ENCODE measurements around the gene DPM2.

Gene DPM2

GRCh38 chr9:127941961-127942215 is 4.2 kb upstream of the DPM2 start:
- H3K4me3 ChIP-seq (ENCODE audit: low read depth, low read length) = no peak overlapping the region
- no peak for DNase-seq (ENCODE audit: low read depth)

GRCh38 chr9:127941062-127941960 is 3.7 kb upstream of the DPM2 start:
- H3K4me3 ChIP-seq (ENCODE audit: low read depth, low read length) = no peak overlapping the region
- DNase-seq (ENCODE audit: low read depth) = no peak

GRCh38 chr9:127940593-127940992 is 2.9 kb upstream of the DPM2 start:
- no peak overlapping the region for H3K4me3 ChIP-seq (ENCODE audit: low read depth, low read length)
- no peak for DNase-seq (ENCODE audit: low read depth)

GRCh38 chr9:127938298-127938690 is 640 bp upstream of the DPM2 start:
- H3K4me3 ChIP-seq (ENCODE audit: low read depth, low read length) = peak overlapping the region; percentile 86
- DNase-seq (ENCODE audit: low read depth) = no peak

GRCh38 chr9:127937056-127937387 is 632 bp downstream of the DPM2 start:
- DNase-seq (ENCODE audit: low read depth) = no peak

GRCh38 chr9:127936347-127936852 is 1.3 kb downstream of the DPM2 start:
- DNase-seq (ENCODE audit: low read depth) = no peak
- H3K4me3 ChIP-seq (ENCODE audit: low read depth, low read length) = peak overlapping the region; percentile 86

More at GRCh38 chr9:127937056-127937387, 632 bp downstream of the DPM2 start:
- peak overlapping the region; percentile 86 for H3K4me3 ChIP-seq (ENCODE audit: low read depth, low read length)

- DNase-seq (ENCODE audit: low read depth) = no peak
- no peak overlapping the region for H3K4me3 ChIP-seq (ENCODE audit: low read depth, low read length)
Measured at GRCh38 chr9:127935765-127936221, 1.9 kb downstream of the DPM2 start.

GRCh38 chr9:127934986-127935385 is 2.7 kb downstream of the DPM2 start:
- DNase-seq (ENCODE audit: low read depth) = no peak
- no peak overlapping the region for H3K4me3 ChIP-seq (ENCODE audit: low read depth, low read length)

- no peak for DNase-seq (ENCODE audit: low read depth)
- no peak overlapping the region for H3K4me3 ChIP-seq (ENCODE audit: low read depth, low read length)
Measured at GRCh38 chr9:127934248-127934647, 3.4 kb downstream of the DPM2 start.

GRCh38 chr9:127931092-127931881 is 6.4 kb downstream of the DPM2 start:
- DNase-seq (ENCODE audit: low read depth) = peak; percentile 74
- H3K4me3 ChIP-seq (ENCODE audit: low read depth, low read length) = peak overlapping the region; percentile 56

- peak; percentile 63 for DNase-seq (ENCODE audit: low read depth)
- peak within 1 kb of the TSS; percentile 56 for H3K4me3 ChIP-seq (ENCODE audit: low read depth, low read length)
Measured at GRCh38 chr9:127930231-127931091, 7.2 kb downstream of the DPM2 start, which contains the start of gene PIP5KL1. Gene PIP5KL1, minus strand, starts transcription at chr9:127930777. Its CDS starts 25 bp downstream, at chr9:127930752.

GRCh38 chr9:127929625-127929979 is 8.1 kb downstream of the DPM2 start:
- no peak overlapping the region for H3K4me3 ChIP-seq (ENCODE audit: low read depth, low read length)
- DNase-seq (ENCODE audit: low read depth) = no peak

- no peak overlapping the region for H3K4me3 ChIP-seq (ENCODE audit: low read depth, low read length)
- DNase-seq (ENCODE audit: low read depth) = no peak
Measured at GRCh38 chr9:127928676-127929624, 8.7 kb downstream of the DPM2 start.

GRCh38 chr9:127927988-127928675 is 9.5 kb downstream of the DPM2 start:
- no peak overlapping the region for H3K4me3 ChIP-seq (ENCODE audit: low read depth, low read length)
- DNase-seq (ENCODE audit: low read depth) = no peak

- H3K4me3 ChIP-seq (ENCODE audit: low read depth, low read length) = peak overlapping the region; percentile 30
- DNase-seq (ENCODE audit: low read depth) = no peak
Measured at GRCh38 chr9:127927201-127927987, 10.3 kb downstream of the DPM2 start.

- no peak for DNase-seq (ENCODE audit: low read depth)
- H3K4me3 ChIP-seq (ENCODE audit: low read depth, low read length) = peak overlapping the region; percentile 30
Measured at GRCh38 chr9:127926906-127927200, 10.8 kb downstream of the DPM2 start.

Data from skeletal muscle cell (primary cell).